Neural crest cell (in vitro differentiated cells): ENCODE results near the gene IGFBP7. TPM values are rescaled to one million over a fixed set of nuclear protein-coding genes. Genes with fewer than 3 reads are reported as not detected.

ENCODE experiments used
- DNase-seq: peaks from one replicate; pipeline ENCODE4 v3.0.0; 2021; ENCODE audit warnings: low read depth, mixed read lengths, low spot score
- H3K27ac Mint-ChIP-seq: one replicate; pipeline ENCODE4 v1.8.0; 2021; ENCODE audit warnings: mild to moderate bottlenecking, mixed read lengths; ENCODE audit not compliant: unreplicated experiment
- H3K27me3 Mint-ChIP-seq: 2 replicates; pipeline ENCODE4 v1.8.0; 2021; ENCODE audit warnings: low read depth, mild to moderate bottlenecking, mixed read lengths
- H3K36me3 Mint-ChIP-seq: 2 replicates; pipeline ENCODE4 v1.8.0; 2021; ENCODE audit warnings: low read depth, mild to moderate bottlenecking, mixed read lengths
- H3K4me1 Mint-ChIP-seq: 2 replicates; pipeline ENCODE4 v1.8.0; 2021; ENCODE audit warnings: mixed read lengths
- H3K4me3 Mint-ChIP-seq: one replicate; pipeline ENCODE4 v1.8.0; 2021; ENCODE audit warnings: mild to moderate bottlenecking, mixed read lengths
- H3K9me3 Mint-ChIP-seq: 2 replicates; pipeline ENCODE4 v1.8.0; 2021; ENCODE audit warnings: mixed read lengths
- total RNA-seq: library from RNA; stranded (reverse); gene quantifications from 2 replicates; pipeline ENCODE4 v1.2.1, GENCODE V29; 2021
- TF ChIP-seq, protein P1 (sequence below): fragments of 200-600 bp; sonication (generic); conservative IDR thresholded peaks from 2 replicates; pipeline ENCODE4 v1.5.0; 2021; ENCODE audit warnings: antibody characterized with exemption, mild to moderate bottlenecking

Gene IGFBP7
- total RNA-seq, 1 donor from 2014 or later, result 0.82 TPM

DNA sequence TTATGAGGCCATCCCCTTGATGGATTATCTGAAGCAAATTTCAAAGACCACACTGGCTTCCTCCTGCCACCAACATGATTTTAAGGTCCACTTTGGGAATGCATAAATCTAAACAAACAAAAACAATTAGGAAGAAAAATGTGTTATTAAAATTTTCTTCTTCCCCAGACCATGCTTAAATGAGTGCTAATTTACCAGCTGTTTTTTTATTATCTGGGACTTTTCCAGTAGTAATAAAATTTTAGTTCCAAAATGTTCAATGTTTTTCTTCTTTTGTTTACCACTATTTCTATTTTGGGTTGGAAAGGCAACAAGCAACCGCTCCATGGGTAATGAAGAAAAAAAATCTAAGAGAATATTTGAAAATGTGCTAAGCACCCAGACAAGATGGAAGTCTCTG lies 69.2 kb downstream of the IGFBP7 start:
- Mint-ChIP-seq H3K4me3 (no peak overlapping the region), H3K36me3 (no peaks in the 10 kb centered on the region), H3K4me1 (peaks cover 11% of the 10 kb centered on the region), H3K27ac (no peak overlapping the region), H3K9me3 (peaks cover under 1% of the 10 kb centered on the region), H3K27me3 (peaks cover 16% of the 10 kb centered on the region)
- TF ChIP-seq, protein P1, sequence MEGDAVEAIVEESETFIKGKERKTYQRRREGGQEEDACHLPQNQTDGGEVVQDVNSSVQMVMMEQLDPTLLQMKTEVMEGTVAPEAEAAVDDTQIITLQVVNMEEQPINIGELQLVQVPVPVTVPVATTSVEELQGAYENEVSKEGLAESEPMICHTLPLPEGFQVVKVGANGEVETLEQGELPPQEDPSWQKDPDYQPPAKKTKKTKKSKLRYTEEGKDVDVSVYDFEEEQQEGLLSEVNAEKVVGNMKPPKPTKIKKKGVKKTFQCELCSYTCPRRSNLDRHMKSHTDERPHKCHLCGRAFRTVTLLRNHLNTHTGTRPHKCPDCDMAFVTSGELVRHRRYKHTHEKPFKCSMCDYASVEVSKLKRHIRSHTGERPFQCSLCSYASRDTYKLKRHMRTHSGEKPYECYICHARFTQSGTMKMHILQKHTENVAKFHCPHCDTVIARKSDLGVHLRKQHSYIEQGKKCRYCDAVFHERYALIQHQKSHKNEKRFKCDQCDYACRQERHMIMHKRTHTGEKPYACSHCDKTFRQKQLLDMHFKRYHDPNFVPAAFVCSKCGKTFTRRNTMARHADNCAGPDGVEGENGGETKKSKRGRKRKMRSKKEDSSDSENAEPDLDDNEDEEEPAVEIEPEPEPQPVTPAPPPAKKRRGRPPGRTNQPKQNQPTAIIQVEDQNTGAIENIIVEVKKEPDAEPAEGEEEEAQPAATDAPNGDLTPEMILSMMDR, result no peak
- DNase-seq, result no peak

- TF ChIP-seq, protein P1, result no peak
- H3K4me1 Mint-ChIP-seq, result peaks cover 11% of the 10 kb centered on the region
- no peak overlapping the region for H3K4me3 Mint-ChIP-seq
- H3K36me3 Mint-ChIP-seq, result no peaks in the 10 kb centered on the region
- no peak overlapping the region for H3K27ac Mint-ChIP-seq
- no peak for DNase-seq
- peaks cover 16% of the 10 kb centered on the region for H3K27me3 Mint-ChIP-seq
- no peaks in the 10 kb centered on the region for H3K9me3 Mint-ChIP-seq
These were observed 69.7 kb downstream of the IGFBP7 start for GRCh38 chr4:57040510-57040909.

GRCh38 chr4:57039345-57039744 lies 70.8 kb downstream of the IGFBP7 start:
- Mint-ChIP-seq H3K4me1 (peaks cover 8% of the 10 kb centered on the region), H3K9me3 (no peaks in the 10 kb centered on the region), H3K4me3 (no peak overlapping the region), H3K36me3 (no peaks in the 10 kb centered on the region), H3K27me3 (peaks cover 16% of the 10 kb centered on the region), H3K27ac (no peak overlapping the region)
- TF ChIP-seq, protein P1, result no peak
- DNase-seq, result no peak

GRCh38 chr4:57037982-57038604 lies 72.1 kb downstream of the IGFBP7 start:
- TF ChIP-seq, protein P1, result peak; percentile 87
- H3K27me3 Mint-ChIP-seq, result peaks cover 16% of the 10 kb centered on the region
- H3K9me3 Mint-ChIP-seq, result no peaks in the 10 kb centered on the region
- peak; percentile 70 for DNase-seq
- H3K36me3 Mint-ChIP-seq, result no peaks in the 10 kb centered on the region
- H3K4me1 Mint-ChIP-seq, result peaks cover 6% of the 10 kb centered on the region
- peak overlapping the region; percentile 35 for H3K4me3 Mint-ChIP-seq
- H3K27ac Mint-ChIP-seq, result peak overlapping the region; percentile 44

DNA sequence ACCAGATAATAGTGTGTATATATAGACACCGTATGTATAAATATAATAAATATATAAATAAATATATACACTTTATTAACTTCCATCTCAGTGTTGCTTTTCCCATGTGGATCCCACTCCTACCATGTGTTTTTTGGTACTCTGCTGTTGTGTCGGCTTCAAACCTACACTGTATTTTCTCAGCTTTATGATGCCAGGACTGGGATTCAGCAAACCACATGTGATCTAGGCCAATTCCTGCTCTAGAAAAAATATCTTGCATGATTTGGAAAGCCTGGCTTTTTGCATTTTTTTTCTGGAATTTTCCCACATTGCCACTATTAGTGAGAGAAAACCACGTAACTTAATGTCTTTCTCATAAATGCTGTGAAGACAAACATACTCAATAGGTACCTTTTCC lies 75.7 kb downstream of the IGFBP7 start:
- TF ChIP-seq, protein P1, result no peak
- peaks cover 6% of the 10 kb centered on the region for H3K36me3 Mint-ChIP-seq
- H3K27me3 Mint-ChIP-seq, result peaks cover 9% of the 10 kb centered on the region
- no peak for DNase-seq
- no peaks in the 10 kb centered on the region for H3K9me3 Mint-ChIP-seq
- H3K4me3 Mint-ChIP-seq, result no peak overlapping the region
- no peak overlapping the region for H3K27ac Mint-ChIP-seq
- peaks cover 6% of the 10 kb centered on the region for H3K4me1 Mint-ChIP-seq
